GM19238 (cell line): Measurements from ENCODE around the gene TLE4.

Experiments used
- DNase-seq: peaks from one replicate; pipeline ENCODE4 v3.0.0; 2011; ENCODE audit warnings: low spot score; ENCODE audit not compliant: insufficient read length

The TLE4 gene

GRCh38 chr9:79686381-79687130, 114.8 kb downstream of the TLE4 start:
- no peak for DNase-seq

- no peak for DNase-seq
Measured at GRCh38 chr9:79687131-79687447, 115.3 kb downstream of the TLE4 start.

- no peak for DNase-seq
Measured at GRCh38 chr9:79688363-79688762, 116.6 kb downstream of the TLE4 start.

- no peak for DNase-seq
Measured at GRCh38 chr9:79689576-79689975, 117.8 kb downstream of the TLE4 start.

- DNase-seq = no peak
Measured at GRCh38 chr9:79691496-79691895, 119.7 kb downstream of the TLE4 start.

- no peak for DNase-seq
Measured at GRCh38 chr9:79692857-79693571, 121.2 kb downstream of the TLE4 start.

GRCh38 chr9:79693750-79694149, 122.0 kb downstream of the TLE4 start:
- no peak for DNase-seq

GRCh38 chr9:79694208-79694607, 122.4 kb downstream of the TLE4 start:
- DNase-seq = no peak

GRCh38 chr9:79694676-79695400, 123.1 kb downstream of the TLE4 start:
- DNase-seq = no peak

- DNase-seq = no peak
Measured at GRCh38 chr9:79695531-79696175, 123.9 kb downstream of the TLE4 start.

- DNase-seq = no peak
Measured at GRCh38 chr9:79698967-79699366, 127.2 kb downstream of the TLE4 start.

- no peak for DNase-seq
Measured at GRCh38 chr9:79699479-79699878, 127.7 kb downstream of the TLE4 start.

- no peak for DNase-seq
Measured at GRCh38 chr9:79700607-79701360, 129.0 kb downstream of the TLE4 start.

- DNase-seq = no peak
Measured at GRCh38 chr9:79701651-79702050, 129.9 kb downstream of the TLE4 start.

GRCh38 chr9:79705704-79706103, 133.9 kb downstream of the TLE4 start:
- no peak for DNase-seq

GRCh38 chr9:79706512-79706911, 134.7 kb downstream of the TLE4 start:
- DNase-seq = no peak

- no peak for DNase-seq
Measured at GRCh38 chr9:79707589-79707988, 135.8 kb downstream of the TLE4 start.

- no peak for DNase-seq
Measured at GRCh38 chr9:79708541-79708940, 136.8 kb downstream of the TLE4 start.

- no peak for DNase-seq
Measured at GRCh38 chr9:79709743-79710674, 138.2 kb downstream of the TLE4 start.

- no peak for DNase-seq
Measured at GRCh38 chr9:79711874-79712273, 140.1 kb downstream of the TLE4 start.
